Gastroesophageal sphincter (tissue), 4 donors: ENCODE results near the gene MOB1B. TPM values are rescaled to one million over a fixed set of nuclear protein-coding genes. Genes with fewer than 3 reads are reported as not detected.

ENCODE experiments used
- ATAC-seq: fragments of 150-250 bp; one replicate; pipeline ENCODE4 v1.9.1; 2016; ENCODE audit warnings: mild to moderate bottlenecking, moderate library complexity
- H3K27ac ChIP-seq, 4 donors: fragments of 200-600 bp; sonication (generic) in 3 of 4; 1 replicate in 3 of 4; 2 replicates in 1 of 4; pipeline ENCODE4 v1.5.1; 2016 to 2019
- H3K27me3 ChIP-seq: fragments of 200-600 bp; sonication (generic); one replicate; pipeline ENCODE4 v1.5.1; 2019
- H3K36me3 ChIP-seq, 2 donors: fragments of 200-600 bp; sonication (generic); one replicate each; pipeline ENCODE4 v1.5.1; 2019; ENCODE audit warnings: control low read depth in 1 of 2
- H3K4me1 ChIP-seq, 3 donors: fragments of 200-600 bp; sonication (generic); 1 replicate in 2 of 3; 2 replicates in 1 of 3; pipeline ENCODE4 v1.5.1; 2016 to 2019; ENCODE audit warnings: control low read depth in 2 of 3
- H3K4me3 ChIP-seq, 2 donors: fragments of 200-600 bp; sonication (generic); one replicate each; pipeline ENCODE4 v1.5.1; 2019; ENCODE audit warnings: mild to moderate bottlenecking in 1 of 2, moderate library complexity in 1 of 2
- H3K9me3 ChIP-seq, 3 donors: fragments of 200-600 bp; sonication (generic); one replicate each; pipeline ENCODE4 v1.5.1; 2017 to 2019; ENCODE audit warnings: control low read depth in 2 of 3
- EP300 ChIP-seq: sonication (generic); formaldehyde crosslinking; IDR thresholded peaks from one replicate; pipeline ENCODE4 v1.6.1; 2017; ENCODE audit warnings: antibody characterized with exemption, mild to moderate bottlenecking
- POLR2A ChIP-seq, 2 donors: fragments of 450-650 bp; IDR thresholded peaks; one replicate each; pipeline ENCODE4 v1.6.1; 2017; ENCODE audit warnings: antibody characterized with exemption in 2 of 2, mild to moderate bottlenecking in 2 of 2, moderate library complexity in 1 of 2
- POLR2AphosphoS5 ChIP-seq: sonication (generic); formaldehyde crosslinking; IDR thresholded peaks from one replicate; pipeline ENCODE4 v1.6.1; 2017; ENCODE audit warnings: antibody characterized with exemption
- WGBS, 2 donors: methylation state at CpG; one replicate each; pipeline ENCODE4 v1.1.5; 2018; ENCODE audit warnings: low coverage in 1 of 2; 5-methylcytosine and 5-hydroxymethylcytosine counted together
- total RNA-seq, 4 donors: library from RNA; depleted of rRNA; stranded (reverse); fragments of >200 nt; gene quantifications; one replicate each; pipeline ENCODE4 v1.1.0, GENCODE V29; 2016
- TF ChIP-seq, protein P1 (sequence below), 4 experiments: fragments of 200-600 bp in 2 of 4; fragments of 450-650 bp in 2 of 4; sonication (generic) in 1 of 4; IDR thresholded peaks; one replicate each; pipeline ENCODE4 v1.5.1; 2017 to 2019; ENCODE audit warnings: antibody characterized with exemption in 4 of 4, mild to moderate bottlenecking in 2 of 4, moderate library complexity in 2 of 4

Gene MOB1B
- total RNA-seq, 4 donors from 2014 or later, result 19.6 to 31.5 (median 26.2) TPM

GRCh38 chr4:70914631-70915030 lies 12.5 kb downstream of the MOB1B start:
- 67% methylated on average over 1 of the region's 2 CpGs; no CpG with 5 or more reads in 1 of the 2 donors for WGBS, 2 donors
- Histone ChIP-seq H3K27me3 (no peaks in the 10 kb centered on the region), H3K4me3 (no peak overlapping the region), H3K9me3 (no peaks in the 10 kb centered on the region), H3K4me1 (peaks cover 0 to 23% (median 0%) of the 10 kb centered on the region in 3 donors), H3K36me3 (no peaks in the 10 kb centered on the region), H3K27ac (no peak overlapping the region)
- TF ChIP-seq POLR2AphosphoS5 (no peak), EP300 (no peak), POLR2A (IDR thresholded peaks at IDR 0.05) (no peak)
- TF ChIP-seq, protein P1, sequence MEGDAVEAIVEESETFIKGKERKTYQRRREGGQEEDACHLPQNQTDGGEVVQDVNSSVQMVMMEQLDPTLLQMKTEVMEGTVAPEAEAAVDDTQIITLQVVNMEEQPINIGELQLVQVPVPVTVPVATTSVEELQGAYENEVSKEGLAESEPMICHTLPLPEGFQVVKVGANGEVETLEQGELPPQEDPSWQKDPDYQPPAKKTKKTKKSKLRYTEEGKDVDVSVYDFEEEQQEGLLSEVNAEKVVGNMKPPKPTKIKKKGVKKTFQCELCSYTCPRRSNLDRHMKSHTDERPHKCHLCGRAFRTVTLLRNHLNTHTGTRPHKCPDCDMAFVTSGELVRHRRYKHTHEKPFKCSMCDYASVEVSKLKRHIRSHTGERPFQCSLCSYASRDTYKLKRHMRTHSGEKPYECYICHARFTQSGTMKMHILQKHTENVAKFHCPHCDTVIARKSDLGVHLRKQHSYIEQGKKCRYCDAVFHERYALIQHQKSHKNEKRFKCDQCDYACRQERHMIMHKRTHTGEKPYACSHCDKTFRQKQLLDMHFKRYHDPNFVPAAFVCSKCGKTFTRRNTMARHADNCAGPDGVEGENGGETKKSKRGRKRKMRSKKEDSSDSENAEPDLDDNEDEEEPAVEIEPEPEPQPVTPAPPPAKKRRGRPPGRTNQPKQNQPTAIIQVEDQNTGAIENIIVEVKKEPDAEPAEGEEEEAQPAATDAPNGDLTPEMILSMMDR (IDR thresholded peaks at IDR 0.05), result no peak
- no peak for ATAC-seq

DNA sequence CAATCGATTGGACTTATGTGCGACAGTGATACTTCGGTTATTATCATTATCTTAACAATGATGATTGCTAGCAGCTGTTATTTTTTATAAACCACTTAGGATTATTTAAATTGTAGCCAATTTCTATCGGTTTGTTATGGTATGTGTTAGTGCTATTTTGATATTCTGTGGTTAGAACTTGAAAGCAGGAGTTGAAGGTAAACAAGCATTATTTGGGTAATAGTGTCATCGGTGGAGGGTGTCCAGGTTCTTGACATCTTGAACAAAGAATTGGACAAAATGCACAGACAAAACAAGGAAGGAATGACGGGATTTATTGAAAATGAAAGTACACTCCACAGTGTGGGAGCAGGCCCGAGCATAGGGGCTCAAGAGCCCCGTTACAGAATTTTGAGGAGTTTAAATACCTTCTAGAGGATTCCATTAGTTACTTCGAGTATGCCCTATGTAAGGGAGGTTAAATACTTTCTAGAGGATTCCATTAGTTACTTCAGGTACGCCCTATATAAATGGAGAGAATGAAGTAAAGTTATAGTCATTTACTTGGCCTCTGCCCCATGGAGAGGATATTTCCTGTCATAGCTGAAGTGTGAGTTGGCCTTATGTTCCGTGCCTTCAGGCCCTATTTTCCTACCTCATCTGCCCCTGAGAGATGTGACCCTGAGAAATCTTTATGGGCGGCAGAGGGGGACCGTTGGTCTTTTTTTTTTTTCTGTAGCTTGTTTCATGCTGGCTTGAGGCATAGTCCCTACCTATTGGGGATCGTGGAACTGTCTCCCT lies 13.1 kb downstream of the MOB1B start:
- Histone ChIP-seq H3K27ac (no peak overlapping the region), H3K36me3 (no peaks in the 10 kb centered on the region), H3K9me3 (no peaks in the 10 kb centered on the region), H3K27me3 (no peaks in the 10 kb centered on the region), H3K4me3 (no peak overlapping the region), H3K4me1 (peaks cover 0 to 22% (median 0%) of the 10 kb centered on the region in 3 donors)
- ATAC-seq, result no peak
- TF ChIP-seq POLR2A (IDR thresholded peaks at IDR 0.05) (no peak), EP300 (no peak), POLR2AphosphoS5 (no peak)
- TF ChIP-seq, protein P1 (IDR thresholded peaks at IDR 0.05), result no peak
- WGBS, 2 donors, result 68 to 75% methylated on average over 8 to 13 of the region's 14 CpGs

DNA sequence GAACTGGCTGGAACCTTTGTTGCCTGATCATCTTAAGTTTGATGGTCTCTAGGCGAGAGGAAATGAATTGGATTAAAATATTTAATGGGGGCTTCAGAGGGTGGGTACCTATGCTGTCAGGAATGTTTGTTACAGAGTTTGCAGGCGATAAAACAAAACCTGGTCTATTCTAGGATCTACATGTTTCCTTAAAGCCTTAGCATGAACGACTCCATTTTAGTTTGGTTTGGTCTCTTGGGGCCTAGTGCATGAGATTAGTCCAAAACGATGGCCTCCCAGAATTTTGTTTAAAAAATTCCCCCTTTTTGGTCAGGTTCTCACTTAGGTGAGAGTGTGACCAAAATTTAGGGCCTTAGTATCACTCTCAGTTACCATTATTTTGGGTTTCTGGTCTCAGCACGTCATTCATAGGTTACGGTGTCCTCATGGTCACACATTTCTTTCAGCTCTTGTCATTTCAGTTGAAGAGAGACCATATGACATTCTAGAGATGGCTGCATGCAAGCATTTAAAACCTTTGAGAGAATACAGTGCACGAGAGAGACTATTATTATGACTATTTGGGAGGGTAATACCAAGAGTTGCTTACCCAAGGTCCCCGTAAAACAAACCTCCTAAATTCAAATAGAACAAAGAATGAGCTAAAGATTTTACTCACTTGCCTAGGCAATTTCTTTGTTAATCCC lies 13.8 kb downstream of the MOB1B start:
- H3K27ac ChIP-seq, result no peak overlapping the region
- no peak for TF ChIP-seq EP300
- TF ChIP-seq, protein P1 (IDR thresholded peaks at IDR 0.05), result no peak
- TF ChIP-seq POLR2AphosphoS5, result no peak
- no peak for TF ChIP-seq POLR2A (IDR thresholded peaks at IDR 0.05)
- H3K27me3 ChIP-seq, result no peaks in the 10 kb centered on the region
- H3K4me1 ChIP-seq, result peaks cover 0 to 30% (median 0%) of the 10 kb centered on the region in 3 donors
- no peak for ATAC-seq
- H3K36me3 ChIP-seq, result no peaks in the 10 kb centered on the region
- whole genome bisulfite sequencing, 2 donors, result 77 to 88% methylated on average over 4 to 8 of the region's 8 CpGs
- no peaks in the 10 kb centered on the region for H3K9me3 ChIP-seq
- no peak overlapping the region for H3K4me3 ChIP-seq

DNA sequence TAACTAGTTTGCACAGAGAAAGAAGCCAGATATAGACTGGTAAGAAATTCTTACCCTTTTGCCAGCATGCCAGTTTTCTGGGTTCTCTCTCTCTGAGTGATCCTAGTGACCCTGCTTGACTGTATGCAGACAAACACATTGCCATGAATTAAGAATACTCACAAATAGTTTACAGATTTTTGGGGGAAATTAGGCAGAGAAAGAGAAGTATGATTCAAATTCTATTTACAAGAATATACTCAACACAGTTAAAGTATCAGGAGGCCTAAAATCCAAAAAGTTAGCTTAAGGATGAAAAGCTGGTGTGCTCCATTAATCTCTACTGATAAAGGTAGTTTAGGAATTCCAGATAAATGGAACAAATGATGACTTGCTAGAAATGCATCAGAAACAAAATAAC lies 18.4 kb downstream of the MOB1B start:
- no peaks in the 10 kb centered on the region for H3K36me3 ChIP-seq
- no peaks in the 10 kb centered on the region for H3K27me3 ChIP-seq
- no peak for ATAC-seq
- peaks cover 0 to 43% (median 0%) of the 10 kb centered on the region in 3 donors for H3K4me1 ChIP-seq
- no peak overlapping the region for H3K27ac ChIP-seq
- TF ChIP-seq EP300 (no peak), POLR2AphosphoS5 (no peak), POLR2A (IDR thresholded peaks at IDR 0.05) (no peak)
- TF ChIP-seq, protein P1 (IDR thresholded peaks at IDR 0.05), result no peak
- H3K9me3 ChIP-seq, result no peaks in the 10 kb centered on the region
- H3K4me3 ChIP-seq, result no peak overlapping the region

DNA sequence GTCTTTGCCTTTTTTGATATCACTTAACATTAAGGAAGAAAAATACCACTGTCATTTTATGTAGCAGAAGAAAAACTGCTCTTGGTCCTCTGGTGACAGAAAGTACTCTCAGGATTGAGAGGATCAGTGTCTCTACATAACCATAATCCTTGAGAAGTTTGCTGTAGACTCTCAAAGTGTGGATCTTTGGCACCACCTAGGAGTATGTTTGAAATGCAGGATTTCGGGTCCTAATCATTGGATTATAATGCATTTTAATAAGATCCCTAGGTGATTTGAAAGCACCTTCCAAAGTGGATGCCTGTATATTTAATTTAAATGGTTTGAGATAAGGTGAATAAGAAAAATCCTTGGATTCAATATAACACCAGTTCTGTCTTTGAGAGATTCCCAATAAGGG lies 23.2 kb downstream of the MOB1B start:
- Histone ChIP-seq H3K9me3 (no peaks in the 10 kb centered on the region), H3K36me3 (no peaks in the 10 kb centered on the region), H3K27ac (no peak overlapping the region), H3K4me3 (no peak overlapping the region), H3K4me1 (peaks cover 0 to 59% (median 0%) of the 10 kb centered on the region in 3 donors), H3K27me3 (no peaks in the 10 kb centered on the region)
- 75 to 88% methylated on average over 1 of the region's 1 CpG for WGBS, 2 donors
- TF ChIP-seq EP300 (no peak), POLR2AphosphoS5 (no peak), POLR2A (IDR thresholded peaks at IDR 0.05) (no peak)
- TF ChIP-seq, protein P1 (IDR thresholded peaks at IDR 0.05), result no peak
- no peak for ATAC-seq
